CMK (cell line): Measurements from ENCODE around the gene DENND1A.

ENCODE experiments used
- DNase-seq: peaks from one replicate; pipeline ENCODE4 v3.0.0-alpha.2; 2010; ENCODE audit warnings: low read depth

Gene DENND1A

GRCh38 chr9:123487944-123488548, 441.9 kb downstream of the DENND1A start:
- DNase-seq, result no peak

GRCh38 chr9:123486431-123486830, 443.5 kb downstream of the DENND1A start:
- DNase-seq, result no peak

GRCh38 chr9:123485216-123485615, 444.7 kb downstream of the DENND1A start:
- no peak for DNase-seq

GRCh38 chr9:123484130-123484529, 445.8 kb downstream of the DENND1A start:
- DNase-seq, result no peak

GRCh38 chr9:123483191-123483803, 446.6 kb downstream of the DENND1A start:
- no peak for DNase-seq

GRCh38 chr9:123482295-123482968, 447.5 kb downstream of the DENND1A start:
- DNase-seq, result no peak

GRCh38 chr9:123481209-123481865, 448.6 kb downstream of the DENND1A start:
- no peak for DNase-seq

GRCh38 chr9:123480791-123481190, 449.1 kb downstream of the DENND1A start:
- DNase-seq, result no peak

GRCh38 chr9:123480096-123480495, 449.8 kb downstream of the DENND1A start:
- no peak for DNase-seq

GRCh38 chr9:123478967-123479602, 450.8 kb downstream of the DENND1A start:
- DNase-seq, result no peak

- no peak for DNase-seq
Observed at GRCh38 chr9:123478160-123478559, 451.8 kb downstream of the DENND1A start.

- DNase-seq, result no peak
Observed at GRCh38 chr9:123475407-123475806, 454.5 kb downstream of the DENND1A start.

- DNase-seq, result peak; percentile 7
Observed at GRCh38 chr9:123472862-123473614, 456.9 kb downstream of the DENND1A start.

- DNase-seq, result no peak
Observed at GRCh38 chr9:123471843-123472570, 457.9 kb downstream of the DENND1A start.

- no peak for DNase-seq
Observed at GRCh38 chr9:123470991-123471770, 458.7 kb downstream of the DENND1A start.

GRCh38 chr9:123470121-123470782, 459.7 kb downstream of the DENND1A start:
- DNase-seq, result peak; percentile 18

- no peak for DNase-seq
Observed at GRCh38 chr9:123469282-123469681, 460.6 kb downstream of the DENND1A start.

GRCh38 chr9:123468541-123468940, 461.4 kb downstream of the DENND1A start:
- no peak for DNase-seq

- DNase-seq, result no peak
Observed at GRCh38 chr9:123465304-123465703, 464.6 kb downstream of the DENND1A start.

- DNase-seq, result no peak
Observed at GRCh38 chr9:123460091-123460490, 469.8 kb downstream of the DENND1A start.
